Stimulated activated CD4-positive, alpha-beta T cell treated with anti-CD3 and anti-CD28 coated beads, TNF-alpha, amount 100 ng/mL, for 24 hours (primary cell): ENCODE results near the gene TACC3.
"Not testable (repeated sequence)": the region's sequence is repeated elsewhere in the genome, so short reads cannot be mapped to it uniquely, and the experiment has no call there.

Experiments
- DNase-seq, 3 experiments: peaks; one replicate each; pipeline ENCODE4 v3.0.0-alpha.2; 2020; ENCODE audit warnings: low read depth in 3 of 3

TACC3 gene

DNA sequence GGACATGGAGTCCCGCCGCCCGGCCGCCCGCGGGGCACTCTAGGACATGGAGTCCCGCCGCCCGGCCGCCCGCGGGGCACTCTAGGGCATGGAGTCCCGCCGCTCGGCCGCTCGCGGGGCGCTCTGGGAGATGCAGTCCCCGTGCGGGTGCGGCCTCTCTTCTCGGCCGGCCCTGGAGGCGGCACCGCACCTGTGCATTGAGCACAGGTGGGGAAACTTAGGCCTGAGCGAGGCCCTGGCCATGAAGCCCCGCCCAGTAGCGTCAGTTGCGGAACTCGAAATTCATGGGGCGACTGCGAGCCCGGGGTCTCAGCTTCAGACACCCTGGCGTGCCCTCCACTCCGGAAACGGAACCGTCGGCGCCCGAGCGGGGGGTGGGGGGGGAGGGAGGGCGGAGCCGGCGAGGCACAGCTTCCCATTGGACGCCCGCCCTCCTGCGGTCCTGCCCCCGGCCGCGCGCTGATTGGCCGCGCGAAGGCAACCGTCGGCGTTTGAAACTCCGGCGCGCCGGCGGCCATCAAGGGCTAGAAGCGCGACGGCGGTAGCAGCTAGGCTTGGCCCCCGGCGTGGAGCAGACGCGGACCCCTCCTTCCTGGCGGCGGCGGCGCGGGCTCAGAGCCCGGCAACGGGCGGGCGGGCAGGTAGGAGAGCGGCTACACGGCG is at the start of gene TACC3, which contains the start of gene TMEM129:
TSS of gene TACC3 (plus strand) at position 519 of the 663 bp plus-strand sequence. CDS start 1,901 bp downstream, outside the sequence.
TSS of gene TMEM129 (minus strand) at position 321 of the 663 bp plus-strand sequence. CDS start 486 bp downstream, outside the sequence.
- DNase-seq: peak; percentile 85 to 95 (median 86)

DNA sequence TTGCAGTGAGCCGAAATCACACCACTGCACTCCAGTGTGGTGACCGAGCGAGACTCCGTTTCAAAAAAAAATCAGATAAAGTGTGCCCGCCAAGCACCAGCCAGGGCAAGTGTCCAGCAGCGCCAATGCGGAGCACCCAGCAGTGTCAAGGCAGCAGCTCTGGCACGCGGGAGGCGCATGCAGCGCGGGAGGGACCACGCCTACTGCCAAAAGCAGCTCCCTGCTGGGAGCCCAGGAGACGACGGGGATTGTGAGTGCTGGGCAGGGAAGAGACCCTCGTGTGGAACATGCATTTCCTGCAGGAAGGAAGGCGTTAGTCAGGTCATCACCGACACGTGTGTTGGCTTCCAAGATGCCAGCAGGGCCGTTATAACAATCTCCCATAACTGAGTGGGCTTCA is 47.6 kb upstream of the TACC3 start:
- no peak for DNase-seq

DNA sequence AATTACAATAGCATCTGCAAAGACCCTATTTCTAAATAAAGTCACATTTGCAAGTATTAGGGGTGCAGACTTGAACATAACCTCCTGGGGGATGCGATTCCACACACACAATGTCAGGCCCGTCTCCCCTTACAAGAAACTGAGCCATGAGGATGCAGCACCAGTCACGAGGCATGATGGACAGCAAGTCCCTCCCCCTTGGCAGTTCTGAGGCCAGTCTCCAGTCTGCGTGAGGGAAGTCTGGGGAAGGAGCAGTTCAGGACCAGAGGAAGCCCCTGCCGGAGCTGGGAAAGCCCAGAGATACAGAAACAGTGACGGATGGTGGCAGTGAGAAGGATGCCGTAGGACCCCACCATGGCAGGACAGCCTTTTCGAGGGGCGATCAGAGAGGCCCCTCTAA is 46.6 kb upstream of the TACC3 start:
- DNase-seq: no peak

GRCh38 chr4:1675136-1675801 is 46.1 kb upstream of the TACC3 start:
- no peak for DNase-seq

DNA sequence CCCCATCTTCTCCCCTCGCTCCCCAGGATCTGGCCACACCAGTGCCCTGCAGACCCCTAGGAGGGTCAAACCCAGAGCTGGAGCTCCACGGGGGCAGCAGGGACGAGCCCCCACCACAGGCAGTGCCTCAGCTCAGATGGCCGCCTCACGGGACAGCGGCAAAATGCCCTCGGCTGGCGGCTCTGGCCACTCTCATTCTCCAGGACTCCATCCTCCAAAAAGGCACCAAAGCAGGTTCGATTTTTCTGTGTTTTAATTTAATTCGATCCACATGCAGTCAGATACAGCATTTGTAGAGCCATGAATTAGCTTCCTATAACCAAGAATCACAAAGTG is 45.6 kb upstream of the TACC3 start:
- DNase-seq: no peak

DNA sequence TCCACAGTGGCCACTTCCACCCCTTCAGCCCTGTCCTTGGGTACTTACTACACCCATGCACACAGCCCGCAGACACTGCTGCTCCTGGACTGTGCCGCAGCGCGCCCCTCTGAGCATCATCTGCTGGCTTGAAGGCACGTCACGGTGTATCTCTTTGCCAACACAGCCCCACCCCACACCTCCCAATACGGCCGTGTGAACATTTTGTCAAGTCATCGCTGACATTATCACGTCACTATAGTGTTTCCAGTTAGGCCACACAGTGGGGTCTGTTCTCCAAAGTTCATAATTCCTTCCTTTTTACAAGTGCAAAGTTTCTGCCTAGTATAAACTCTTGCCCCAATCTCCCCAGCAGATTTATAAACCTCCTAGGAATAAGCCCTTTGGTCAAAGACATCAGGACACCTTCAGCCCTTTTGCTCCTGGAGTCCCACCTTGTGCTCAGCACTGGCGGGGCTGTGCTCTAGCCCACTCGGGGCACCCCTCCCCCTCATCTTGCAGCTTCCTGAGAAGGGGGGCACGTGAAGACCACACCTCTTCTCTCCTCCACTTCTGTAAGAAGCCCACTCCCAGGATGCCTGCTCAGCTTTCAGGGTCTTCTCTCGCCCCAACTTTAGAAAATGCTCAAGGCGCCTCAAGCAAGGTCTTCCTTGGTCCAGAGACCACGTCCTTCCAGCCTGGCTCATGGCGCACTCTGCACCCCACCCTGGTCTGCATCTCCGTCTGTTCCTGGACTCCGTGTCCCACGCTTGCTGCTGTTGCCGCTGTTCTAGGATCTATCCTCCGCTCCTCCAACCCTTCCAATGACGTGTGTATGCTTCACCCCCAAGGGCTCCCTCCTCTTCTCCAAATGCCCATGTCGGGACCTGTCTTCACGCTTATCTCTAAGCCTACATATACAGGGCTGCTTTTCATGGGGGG is 44.5 kb upstream of the TACC3 start:
- no peak for DNase-seq

DNA sequence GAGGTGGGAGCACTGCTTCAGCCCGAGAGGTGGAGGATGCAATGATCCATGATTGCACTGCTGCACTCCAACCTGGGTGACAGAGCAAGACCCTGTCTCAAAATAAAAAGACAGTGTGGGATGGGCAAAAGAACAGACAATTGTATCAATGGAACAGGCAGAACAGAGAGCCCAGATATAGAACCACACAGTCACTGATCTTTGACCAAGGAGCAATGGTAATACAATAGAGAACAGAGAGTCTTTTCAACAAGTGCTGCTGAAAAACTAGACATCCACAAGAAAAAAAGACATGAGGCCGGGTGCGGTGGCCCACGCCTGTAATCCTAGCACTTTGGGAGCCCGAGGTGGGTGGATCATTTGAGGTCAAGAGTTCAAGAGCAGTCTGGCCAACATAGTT is 43.1 kb upstream of the TACC3 start:
- DNase-seq: no peak

DNA sequence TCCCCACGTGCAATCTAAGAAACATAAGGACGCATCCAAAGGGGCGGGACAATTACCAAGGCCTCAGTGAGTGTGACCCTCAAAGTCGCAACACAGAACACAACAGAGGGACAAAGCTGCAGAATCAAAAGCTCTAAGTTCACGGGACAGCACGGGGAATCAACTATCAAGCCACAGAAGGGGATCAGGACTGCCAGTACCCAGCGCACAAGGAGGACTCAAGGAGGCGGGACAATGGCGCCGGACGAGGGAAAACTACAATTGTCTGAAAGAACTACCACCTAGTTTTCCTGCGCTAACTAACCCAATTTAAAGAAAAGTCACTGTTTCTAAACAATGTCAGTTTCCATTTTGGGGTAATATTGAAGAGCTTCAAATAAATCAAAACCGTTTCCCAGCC is 38.5 kb upstream of the TACC3 start:
- no peak for DNase-seq

- DNase-seq: no peak
Observed at GRCh38 chr4:1683261-1683735, 38.0 kb upstream of the TACC3 start.

DNA sequence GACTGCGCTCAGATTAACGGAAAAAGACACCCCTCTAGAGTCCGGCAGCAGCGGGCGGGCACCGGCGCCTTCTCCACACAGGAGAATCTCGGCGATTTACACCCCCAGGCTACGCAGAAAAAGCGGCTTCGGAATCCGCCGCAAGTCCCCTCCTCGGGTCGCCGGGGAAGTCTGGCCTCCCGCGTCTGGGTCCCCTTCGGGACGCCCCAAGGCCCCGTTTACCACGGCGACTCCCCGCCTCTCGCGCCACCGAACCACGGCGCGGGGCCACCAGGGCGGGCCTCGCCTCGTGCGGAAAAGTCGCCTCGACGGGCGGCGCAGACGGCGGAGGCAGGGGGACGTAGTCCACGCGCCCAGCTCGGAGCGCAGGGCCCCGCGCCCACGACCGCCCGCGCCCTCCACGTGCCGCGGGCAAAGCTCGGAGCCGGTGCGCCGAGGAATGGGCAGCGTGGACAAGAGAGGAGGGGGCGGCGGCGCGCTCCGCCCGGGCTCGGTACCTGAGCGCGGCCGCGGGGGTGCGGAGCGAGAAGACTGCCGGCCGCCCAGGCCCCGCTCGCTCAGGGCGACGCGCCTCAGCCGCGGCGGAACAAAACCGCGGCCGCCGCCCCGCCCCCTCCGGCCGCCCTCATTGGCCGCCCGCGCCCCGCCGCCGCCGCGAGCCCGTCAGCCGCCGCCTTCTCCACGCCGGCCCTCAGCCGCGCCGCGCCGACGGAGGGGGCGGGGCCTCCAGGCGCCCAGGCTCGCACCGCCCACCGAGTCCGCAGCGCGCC is 37.4 kb upstream of the TACC3 start, which contains the start of gene FAM53A:
TSS of gene FAM53A (minus strand) at position 578 of the 770 bp plus-strand sequence. CDS start 15,572 bp downstream, outside the sequence.
- peak in 2 of 3 experiments; percentile 17 to 90 for DNase-seq

GRCh38 chr4:1684506-1685234 is 36.7 kb upstream of the TACC3 start:
- peak in 2 of 3 experiments; percentile 86 to 95 for DNase-seq

DNA sequence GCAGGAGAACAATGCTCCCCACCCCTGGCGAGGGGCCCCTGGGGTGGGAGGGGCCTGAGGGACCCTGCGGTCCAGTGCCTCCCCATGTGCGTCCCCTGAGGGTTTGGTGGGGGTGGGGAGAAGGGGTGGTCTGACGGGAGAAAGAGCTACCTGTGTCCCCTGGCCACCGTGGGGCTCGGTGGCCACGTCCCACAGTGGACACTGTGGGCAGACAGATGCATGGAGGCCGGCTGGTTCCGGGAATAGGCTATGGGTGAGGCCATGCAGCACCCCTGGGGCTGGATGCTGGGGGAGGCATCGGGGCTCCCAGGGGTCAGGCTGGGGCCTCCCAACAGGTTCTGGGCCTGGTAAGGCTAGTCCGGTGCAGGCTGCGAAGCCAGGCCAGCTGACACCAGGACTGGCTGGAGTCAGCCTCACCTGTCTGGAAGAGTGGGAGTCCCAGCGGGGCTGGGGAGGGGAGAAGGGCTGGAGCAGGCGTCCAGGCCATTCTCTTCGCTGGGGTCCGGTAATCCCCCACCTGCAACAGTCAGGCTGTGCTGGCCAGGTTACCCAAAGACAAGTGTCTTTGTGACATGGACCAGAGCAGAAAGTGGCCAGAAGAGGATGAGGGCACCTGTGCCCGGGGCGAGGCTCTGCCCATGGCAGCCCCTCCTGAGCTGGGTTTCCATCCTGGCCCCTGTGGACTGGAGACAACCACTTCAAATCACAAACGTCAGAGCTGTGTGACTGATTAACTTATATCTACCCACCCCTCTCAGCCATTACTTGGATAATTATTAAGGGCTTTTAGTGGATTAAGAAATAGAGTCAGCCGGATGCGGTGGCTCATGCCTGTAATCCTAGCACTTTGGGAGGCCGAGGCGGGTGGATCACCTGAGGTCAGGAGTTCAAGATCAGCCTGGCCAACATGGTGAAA is 35.8 kb upstream of the TACC3 start:
- DNase-seq: no peak

- DNase-seq: no peak
Observed at GRCh38 chr4:1686440-1687036, 34.8 kb upstream of the TACC3 start.

- no peak for DNase-seq
Observed at GRCh38 chr4:1690698-1691097, 30.6 kb upstream of the TACC3 start.

DNA sequence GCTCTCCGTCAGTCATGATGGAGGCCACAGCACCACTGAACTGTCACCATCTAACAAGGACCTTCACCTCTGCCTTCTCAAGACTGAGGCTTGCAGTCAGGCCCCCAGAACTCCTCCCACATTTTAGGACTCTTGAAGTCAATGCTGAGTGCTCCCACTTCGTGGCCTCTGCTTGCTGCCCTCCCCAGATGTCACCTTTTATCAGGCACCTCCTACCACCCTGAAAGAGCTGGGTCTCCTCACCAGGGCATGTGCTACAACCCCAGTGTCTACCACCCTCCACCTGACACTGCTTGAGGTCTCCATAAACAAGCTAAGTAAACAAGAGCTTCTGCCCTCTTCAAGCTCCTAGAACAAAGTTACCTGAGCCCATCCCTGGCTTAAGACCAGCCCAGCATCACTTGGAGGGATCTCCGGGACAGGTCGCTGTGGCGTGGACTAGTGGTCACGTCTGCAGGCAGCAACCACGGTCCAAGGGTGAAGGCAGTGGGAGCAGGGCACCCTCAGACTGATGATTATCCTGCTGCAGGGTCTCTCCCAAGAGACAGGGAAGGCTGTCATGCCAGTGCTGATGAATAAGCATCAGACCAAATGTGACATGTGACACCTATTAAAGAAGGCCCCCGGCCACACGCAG is 29.5 kb upstream of the TACC3 start:
- DNase-seq: no peak

GRCh38 chr4:1693131-1693896 is 28.0 kb upstream of the TACC3 start:
- peak; percentile 55 to 65 (median 56) for DNase-seq

DNA sequence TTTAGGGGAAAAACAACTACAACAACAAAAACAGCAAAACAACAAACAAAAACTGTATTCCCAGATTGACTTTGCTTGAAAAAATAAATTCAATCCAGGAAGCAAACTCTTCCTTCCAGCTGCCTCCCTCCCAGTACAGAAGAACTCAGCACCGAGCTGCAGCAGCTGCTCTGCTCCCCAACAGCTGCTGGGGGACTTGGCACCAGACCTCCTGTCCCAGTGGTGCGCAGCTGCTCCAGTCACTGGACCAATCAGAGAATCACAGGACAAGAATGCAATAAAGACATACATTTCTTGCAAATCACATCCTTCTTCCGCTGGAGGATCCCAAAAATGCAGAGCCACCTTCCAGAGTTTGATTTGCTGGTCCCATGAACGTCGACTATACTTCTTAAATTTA is 25.4 kb upstream of the TACC3 start:
- no peak for DNase-seq

DNA sequence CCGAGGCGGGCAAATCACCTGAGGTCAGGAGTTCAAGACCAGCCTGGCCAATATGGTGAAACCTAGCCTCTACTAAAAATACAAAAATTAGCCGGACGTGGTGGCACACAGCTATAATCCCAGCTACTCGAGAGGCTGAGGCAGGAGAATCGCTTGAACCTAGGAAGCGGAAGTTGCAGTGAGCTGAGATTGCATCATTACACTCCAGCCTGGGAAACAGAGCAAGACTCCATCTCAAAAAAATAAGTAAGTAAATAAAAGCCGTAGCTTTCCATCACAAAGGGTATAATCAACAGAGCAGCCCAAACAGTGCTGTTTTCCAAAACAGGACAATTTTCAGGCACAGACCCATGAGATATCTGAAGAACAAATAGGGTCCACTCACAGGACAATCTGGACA is 19.6 kb upstream of the TACC3 start:
- DNase-seq: not testable (repeated sequence)
